ENCODE data around the gene CLTA.

CLTA gene

GRCh38 chr9:36204906-36205547, 14.3 kb downstream of the CLTA start:
- Histone ChIP-seq H2AFZ (ENCODE audit: low read depth, low read length) (no peak overlapping the region), H3K4me1 (ENCODE audit: low read length) (no peaks in the 10 kb centered on the region), H4K20me1 (ENCODE audit: insufficient read depth, low read length) (peaks cover 17% of the 10 kb centered on the region), H3K36me3 (replicated peaks; ENCODE audit: low read depth, low read length) (peaks cover 85% of the 10 kb centered on the region), H3K4me3 (ENCODE audit: low read length) (no peak overlapping the region), H3K79me2 (ENCODE audit: low read length) (peaks cover 61% of the 10 kb centered on the region), H3K27ac (ENCODE audit: low read length) (no peak overlapping the region), H3K9ac (ENCODE audit: low read length) (no peak overlapping the region), H3K4me2 (ENCODE audit: low read length) (no peak overlapping the region), H3K9me3 (ENCODE audit: insufficient read depth, low read length) (no peaks in the 10 kb centered on the region), H3K27me3 (ENCODE audit: low read depth, low read length) (no peaks in the 10 kb centered on the region)
- TF ChIP-seq EZH2phosphoT487 (IDR thresholded peaks at IDR 0.05; ENCODE audit: low read depth): no peak
- TF ChIP-seq CTCF (IDR thresholded peaks at IDR 0.05; ENCODE audit: low read depth, low read length): 0 out of 2 replicates have a peak, but pooled peaks have one; percentile 7

GRCh38 chr9:36207016-36207415, 16.3 kb downstream of the CLTA start:
- Histone ChIP-seq H2AFZ (ENCODE audit: low read depth, low read length) (no peak overlapping the region), H3K9me3 (ENCODE audit: insufficient read depth, low read length) (no peaks in the 10 kb centered on the region), H3K4me2 (ENCODE audit: low read length) (no peak overlapping the region), H3K9ac (ENCODE audit: low read length) (no peak overlapping the region), H4K20me1 (ENCODE audit: insufficient read depth, low read length) (peaks cover 28% of the 10 kb centered on the region), H3K36me3 (replicated peaks; ENCODE audit: low read depth, low read length) (peaks cover 86% of the 10 kb centered on the region), H3K27me3 (ENCODE audit: low read depth, low read length) (no peaks in the 10 kb centered on the region), H3K27ac (ENCODE audit: low read length) (no peak overlapping the region), H3K79me2 (ENCODE audit: low read length) (peaks cover 74% of the 10 kb centered on the region), H3K4me3 (ENCODE audit: low read length) (no peak overlapping the region), H3K4me1 (ENCODE audit: low read length) (no peaks in the 10 kb centered on the region)
- TF ChIP-seq CTCF (IDR thresholded peaks at IDR 0.05; ENCODE audit: low read depth, low read length) (no peak), EZH2phosphoT487 (IDR thresholded peaks at IDR 0.05; ENCODE audit: low read depth) (no peak)

GRCh38 chr9:36207546-36208012, 16.9 kb downstream of the CLTA start:
- Histone ChIP-seq H2AFZ (ENCODE audit: low read depth, low read length) (no peak overlapping the region), H3K79me2 (ENCODE audit: low read length) (peaks cover 77% of the 10 kb centered on the region), H3K27ac (ENCODE audit: low read length) (no peak overlapping the region), H4K20me1 (ENCODE audit: insufficient read depth, low read length) (peaks cover 28% of the 10 kb centered on the region), H3K27me3 (ENCODE audit: low read depth, low read length) (no peaks in the 10 kb centered on the region), H3K4me1 (ENCODE audit: low read length) (no peaks in the 10 kb centered on the region), H3K36me3 (replicated peaks; ENCODE audit: low read depth, low read length) (peaks cover 85% of the 10 kb centered on the region), H3K4me2 (ENCODE audit: low read length) (no peak overlapping the region), H3K4me3 (ENCODE audit: low read length) (no peak overlapping the region), H3K9me3 (ENCODE audit: insufficient read depth, low read length) (no peaks in the 10 kb centered on the region), H3K9ac (ENCODE audit: low read length) (no peak overlapping the region)
- TF ChIP-seq CTCF (IDR thresholded peaks at IDR 0.05; ENCODE audit: low read depth, low read length) (no peak), EZH2phosphoT487 (IDR thresholded peaks at IDR 0.05; ENCODE audit: low read depth) (no peak)

GRCh38 chr9:36208521-36209253, 18.0 kb downstream of the CLTA start:
- Histone ChIP-seq H3K36me3 (replicated peaks; ENCODE audit: low read depth, low read length) (peaks cover 88% of the 10 kb centered on the region), H3K4me2 (ENCODE audit: low read length) (no peak overlapping the region), H3K27me3 (ENCODE audit: low read depth, low read length) (no peaks in the 10 kb centered on the region), H2AFZ (ENCODE audit: low read depth, low read length) (no peak overlapping the region), H3K9me3 (ENCODE audit: insufficient read depth, low read length) (no peaks in the 10 kb centered on the region), H3K4me1 (ENCODE audit: low read length) (no peaks in the 10 kb centered on the region), H3K4me3 (ENCODE audit: low read length) (no peak overlapping the region), H3K9ac (ENCODE audit: low read length) (no peak overlapping the region), H3K27ac (ENCODE audit: low read length) (no peak overlapping the region), H4K20me1 (ENCODE audit: insufficient read depth, low read length) (peaks cover 28% of the 10 kb centered on the region), H3K79me2 (ENCODE audit: low read length) (peaks cover 83% of the 10 kb centered on the region)
- TF ChIP-seq CTCF (IDR thresholded peaks at IDR 0.05; ENCODE audit: low read depth, low read length): no peak
- TF ChIP-seq EZH2phosphoT487 (IDR thresholded peaks at IDR 0.05; ENCODE audit: low read depth): no peak
